Right cardiac atrium (tissue), 5 donors: ENCODE results near the gene RAB7A. TPM values are rescaled to one million over a fixed set of nuclear protein-coding genes. Genes with fewer than 3 reads are reported as not detected.

ENCODE experiments used
- ATAC-seq, 2 donors: fragments of 200-7000 bp; cut with Tn5 transposase; one replicate each; pipeline versions ENCODE4 v1.8.0 to v1.9.1; 2020; ENCODE audit warnings: moderate library complexity in 2 of 2, mild to moderate bottlenecking in 1 of 2
- DNase-seq, 3 donors: peaks; one replicate each; pipeline ENCODE4 v3.0.0-alpha.2; 2020
- H3K27ac ChIP-seq: one replicate; pipeline ENCODE4 v1.5.1; 2013; ENCODE audit warnings: mild to moderate bottlenecking, low read length, control low read depth, moderate library complexity
- H3K27me3 ChIP-seq: one replicate; pipeline ENCODE4 v1.6.1; 2013; ENCODE audit not compliant: control insufficient read depth, insufficient read depth
- H3K4me1 ChIP-seq: one replicate; pipeline ENCODE4 v1.6.1; 2013; ENCODE audit warnings: low read length; ENCODE audit not compliant: control insufficient read depth, insufficient read depth
- H3K4me3 ChIP-seq: one replicate; pipeline ENCODE4 v1.5.1; 2013; ENCODE audit warnings: low read length, control low read depth
- H3K9me3 ChIP-seq: one replicate; pipeline ENCODE4 v1.6.1; 2013; ENCODE audit warnings: low read length; ENCODE audit not compliant: control insufficient read depth
- WGBS: extraction: QIAGEN DNeasy Blood & Tissue Kit; methylation state at CpG from one replicate; pipeline ENCODE4 v1.1.7; 2013; 5-methylcytosine and 5-hydroxymethylcytosine counted together
- intact Hi-C, 4 donors: fragments of 100-400 bp; cut with DNase I; formaldehyde crosslinking; loops; one replicate each; pipeline versions ENCODE4 v1.11.0 to v1.14.0; 2022 to 2023
- polyA plus RNA-seq: library from polyadenylated mRNA; stranded (reverse); fragments of 200-250 nt; gene quantifications from one replicate; pipeline ENCODE4 v1.2.3, GENCODE V29; 2013
- total RNA-seq, 4 donors: library from RNA; stranded (reverse); fragmentation: NEBNext Ultra II Directional; extraction: Animal tissue kit (Norgen Biotek cat#: 25700); gene quantifications; one replicate each; pipeline ENCODE4 v1.2.1, GENCODE V29; 2021
- donor health status: healthy with polysubstance abuse.
- donor health status: DM: no; HTN: yes; CAD: no.
- donor health status: DM: no; HTN: no; CAD: no.
- donor health status: DM: no; HTN: yes; CAD: no; lungs with severe emphysema.
- donor health status: DM: yes; HTN: yes; CAD: no.

Gene RAB7A
- total and polyA plus RNA-seq, 5 donors: 192 to 242 (median 234) TPM

- no peak overlapping the region for H3K27ac ChIP-seq
- ATAC-seq: no peak
- no peaks in the 10 kb centered on the region for H3K9me3 ChIP-seq
- H3K4me3 ChIP-seq: no peak overlapping the region
- intact Hi-C loops: no loop called here
- WGBS: 85% methylated on average over 8 of the region's 8 CpGs
- no peaks in the 10 kb centered on the region for H3K27me3 ChIP-seq
- DNase-seq: no peak
- H3K4me1 ChIP-seq: no peaks in the 10 kb centered on the region
Observed at GRCh38 chr3:128697341-128697740, 28.6 kb upstream of the RAB7A start.

- no peaks in the 10 kb centered on the region for H3K27me3 ChIP-seq
- no peaks in the 10 kb centered on the region for H3K4me1 ChIP-seq
- no peaks in the 10 kb centered on the region for H3K9me3 ChIP-seq
- ATAC-seq (peak; percentile 87 to 90), DNase-seq (peak; percentile 53 to 80 (median 78))
- 2% methylated on average over 52 of the region's 53 CpGs for WGBS
- intact Hi-C loops: no loop called here
- peak overlapping the region; percentile 87 for H3K27ac ChIP-seq
- peak overlapping the region; percentile 84 for H3K4me3 ChIP-seq
Observed at GRCh38 chr3:128698211-128699047, 27.6 kb upstream of the RAB7A start.

GRCh38 chr3:128701342-128702212 is 24.4 kb upstream of the RAB7A start:
- H3K27me3 ChIP-seq: no peaks in the 10 kb centered on the region
- H3K27ac ChIP-seq: no peak overlapping the region
- WGBS: 53% methylated on average over 11 of the region's 11 CpGs
- no peak overlapping the region for H3K4me3 ChIP-seq
- H3K9me3 ChIP-seq: no peaks in the 10 kb centered on the region
- ATAC-seq (no peak), DNase-seq (no peak)
- no peaks in the 10 kb centered on the region for H3K4me1 ChIP-seq
- intact Hi-C loops: no loop called here

- H3K27ac ChIP-seq: no peak overlapping the region
- intact Hi-C loops: no loop called here
- H3K27me3 ChIP-seq: no peaks in the 10 kb centered on the region
- no peaks in the 10 kb centered on the region for H3K4me1 ChIP-seq
- DNase-seq (no peak), ATAC-seq (no peak)
- 94% methylated on average over 3 of the region's 3 CpGs for WGBS
- H3K4me3 ChIP-seq: no peak overlapping the region
- no peaks in the 10 kb centered on the region for H3K9me3 ChIP-seq
Observed at GRCh38 chr3:128702391-128702790, 23.6 kb upstream of the RAB7A start.

- no peak for ATAC-seq
- 93% methylated on average over 5 of the region's 5 CpGs for WGBS
Observed at GRCh38 chr3:128703561-128703960, 22.4 kb upstream of the RAB7A start.

GRCh38 chr3:128706086-128706615 is 19.8 kb upstream of the RAB7A start:
- intact Hi-C loops: no loop called here
- H3K4me3 ChIP-seq: no peak overlapping the region
- H3K27me3 ChIP-seq: no peaks in the 10 kb centered on the region
- DNase-seq (no peak), ATAC-seq (no peak)
- H3K27ac ChIP-seq: no peak overlapping the region
- no peaks in the 10 kb centered on the region for H3K9me3 ChIP-seq
- WGBS: 86% methylated on average over 7 of the region's 7 CpGs
- H3K4me1 ChIP-seq: no peaks in the 10 kb centered on the region

More at GRCh38 chr3:128703561-128703960, 22.4 kb upstream of the RAB7A start:
- intact Hi-C loops: no loop called here
- H3K9me3 ChIP-seq: no peaks in the 10 kb centered on the region
- H3K4me1 ChIP-seq: no peaks in the 10 kb centered on the region
- DNase-seq: no peak
- H3K27me3 ChIP-seq: no peaks in the 10 kb centered on the region
- no peak overlapping the region for H3K4me3 ChIP-seq
- H3K27ac ChIP-seq: no peak overlapping the region

- WGBS: 84% methylated on average over 2 of the region's 2 CpGs
Observed at GRCh38 chr3:128707928-128708494, 18.0 kb upstream of the RAB7A start.

GRCh38 chr3:128709038-128709437 is 16.9 kb upstream of the RAB7A start:
- DNase-seq: no peak
- intact Hi-C loops: no loop called here

More at GRCh38 chr3:128707928-128708494, 18.0 kb upstream of the RAB7A start:
- no peaks in the 10 kb centered on the region for H3K4me1 ChIP-seq
- no peak for DNase-seq
- H3K9me3 ChIP-seq: no peaks in the 10 kb centered on the region
- intact Hi-C loops: no loop called here
- no peak overlapping the region for H3K27ac ChIP-seq
- no peak overlapping the region for H3K4me3 ChIP-seq
- no peak for ATAC-seq
- no peaks in the 10 kb centered on the region for H3K27me3 ChIP-seq

GRCh38 chr3:128709506-128710210 is 16.3 kb upstream of the RAB7A start:
- no peak overlapping the region for H3K4me3 ChIP-seq
- DNase-seq (no peak), ATAC-seq (no peak)
- H3K9me3 ChIP-seq: no peaks in the 10 kb centered on the region
- no peaks in the 10 kb centered on the region for H3K4me1 ChIP-seq
- 48% methylated on average over 10 of the region's 10 CpGs for WGBS
- intact Hi-C loops: no loop called here
- no peaks in the 10 kb centered on the region for H3K27me3 ChIP-seq
- no peak overlapping the region for H3K27ac ChIP-seq

More at GRCh38 chr3:128709038-128709437, 16.9 kb upstream of the RAB7A start:
- no peak for ATAC-seq
- Histone ChIP-seq H3K27me3 (no peaks in the 10 kb centered on the region), H3K27ac (no peak overlapping the region), H3K4me1 (no peaks in the 10 kb centered on the region), H3K4me3 (no peak overlapping the region), H3K9me3 (no peaks in the 10 kb centered on the region)
- 83% methylated on average over 4 of the region's 4 CpGs for WGBS

GRCh38 chr3:128710816-128711433 is 15.1 kb upstream of the RAB7A start:
- no peak overlapping the region for H3K4me3 ChIP-seq
- intact Hi-C loops: no loop called here
- 96% methylated on average over 7 of the region's 7 CpGs for WGBS

More at GRCh38 chr3:128710816-128711433, 15.1 kb upstream of the RAB7A start:
- Histone ChIP-seq H3K4me1 (no peaks in the 10 kb centered on the region), H3K27me3 (no peaks in the 10 kb centered on the region), H3K27ac (no peak overlapping the region), H3K9me3 (no peaks in the 10 kb centered on the region)
- no peak for ATAC-seq
- no peak for DNase-seq
